ENCODE results near the gene APOBR. TPM values are rescaled to one million over a fixed set of nuclear protein-coding genes. Genes with fewer than 3 reads are reported as not detected.

APOBR gene
- total and polyA plus RNA-seq, 2 of the 13 experiments (the other 11 are each of a cell fraction or from before 2014, with no cell fraction given) = 0.03 TPM; not detected in 1

- TF ChIP-seq, protein P1, sequence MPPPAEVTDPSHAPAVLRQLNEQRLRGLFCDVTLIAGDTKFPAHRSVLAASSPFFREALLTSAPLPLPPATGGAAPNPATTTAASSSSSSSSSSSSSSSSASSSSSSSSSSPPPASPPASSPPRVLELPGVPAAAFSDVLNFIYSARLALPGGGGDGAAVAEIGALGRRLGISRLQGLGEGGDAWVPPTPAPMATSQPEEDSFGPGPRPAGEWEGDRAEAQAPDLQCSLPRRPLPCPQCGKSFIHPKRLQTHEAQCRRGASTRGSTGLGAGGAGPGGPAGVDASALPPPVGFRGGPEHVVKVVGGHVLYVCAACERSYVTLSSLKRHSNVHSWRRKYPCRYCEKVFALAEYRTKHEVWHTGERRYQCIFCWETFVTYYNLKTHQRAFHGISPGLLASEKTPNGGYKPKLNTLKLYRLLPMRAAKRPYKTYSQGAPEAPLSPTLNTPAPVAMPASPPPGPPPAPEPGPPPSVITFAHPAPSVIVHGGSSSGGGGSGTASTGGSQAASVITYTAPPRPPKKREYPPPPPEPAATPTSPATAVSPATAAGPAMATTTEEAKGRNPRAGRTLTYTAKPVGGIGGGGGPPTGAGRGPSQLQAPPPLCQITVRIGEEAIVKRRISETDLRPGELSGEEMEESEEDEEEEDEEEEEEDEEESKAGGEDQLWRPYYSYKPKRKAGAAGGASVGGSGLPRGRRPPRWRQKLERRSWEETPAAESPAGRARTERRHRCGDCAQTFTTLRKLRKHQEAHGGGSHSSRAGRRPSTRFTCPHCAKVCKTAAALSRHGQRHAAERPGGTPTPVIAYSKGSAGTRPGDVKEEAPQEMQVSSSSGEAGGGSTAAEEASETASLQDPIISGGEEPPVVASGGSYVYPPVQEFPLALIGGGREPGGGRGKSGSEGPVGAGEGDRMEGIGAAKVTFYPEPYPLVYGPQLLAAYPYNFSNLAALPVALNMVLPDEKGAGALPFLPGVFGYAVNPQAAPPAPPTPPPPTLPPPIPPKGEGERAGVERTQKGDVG (CRISPR knock-in tag; IDR thresholded peaks at IDR 0.05; ENCODE audit: borderline replicate concordance) = no peak
- TF ChIP-seq HIVEP1 (CRISPR knock-in tag; IDR thresholded peaks at IDR 0.05) (no peak), HDAC1 (CRISPR knock-in tag; IDR thresholded peaks at IDR 0.05) (peak; percentile 52), ZC3H4 (CRISPR knock-in tag; IDR thresholded peaks at IDR 0.05; ENCODE audit: borderline replicate concordance) (no peak), ZNF530 (CRISPR knock-in tag; IDR thresholded peaks at IDR 0.05; ENCODE audit: low read depth) (no peak), ZNF800 (CRISPR knock-in tag; IDR thresholded peaks at IDR 0.05) (no peak), EEA1 (CRISPR knock-in tag; IDR thresholded peaks at IDR 0.05; ENCODE audit: borderline replicate concordance) (no peak), POLR2AphosphoS5 (IDR thresholded peaks at IDR 0.05; ENCODE audit: low read depth, low read length) (no peak), ZNF576 (CRISPR knock-in tag; IDR thresholded peaks at IDR 0.05) (no peak), CBX1 (IDR thresholded peaks at IDR 0.05; ENCODE audit: low read depth) (no peak), ZNF160 (CRISPR knock-in tag; IDR thresholded peaks at IDR 0.05) (no peak), SNAPC4 (CRISPR knock-in tag; IDR thresholded peaks at IDR 0.05) (no peak), ZKSCAN1 (IDR thresholded peaks at IDR 0.05; ENCODE audit: low read length) (no peak), GTF3A (CRISPR knock-in tag; conservative IDR thresholded peaks at IDR 0.05) (no peak), FOXO4 (CRISPR knock-in tag; conservative IDR thresholded peaks at IDR 0.05) (no peak), SYNCRIP (IDR thresholded peaks at IDR 0.05; ENCODE audit: insufficient read depth, low read depth, low read length) (no peak), SIX4 (CRISPR knock-in tag; IDR thresholded peaks at IDR 0.05) (no peak), TFDP1 (CRISPR knock-in tag; IDR thresholded peaks at IDR 0.05; ENCODE audit: borderline replicate concordance) (no peak)
Measured at GRCh38 chr16:28528463-28528867, 34.0 kb downstream of the APOBR start (continued).

Measured in HepG2 (cell line).